Activated naive CD8-positive, alpha-beta T cell treated with anti-CD3 and anti-CD28 coated beads, Interleukin-2, amount 50 U/mL, for 16 hours (primary cell): Measurements from ENCODE around the gene ATP1B4.

ENCODE experiments used
- DNase-seq: peaks from one replicate; pipeline ENCODE4 v3.0.0-alpha.2; 2020; ENCODE audit warnings: low read depth, low spot score

The ATP1B4 gene

DNA sequence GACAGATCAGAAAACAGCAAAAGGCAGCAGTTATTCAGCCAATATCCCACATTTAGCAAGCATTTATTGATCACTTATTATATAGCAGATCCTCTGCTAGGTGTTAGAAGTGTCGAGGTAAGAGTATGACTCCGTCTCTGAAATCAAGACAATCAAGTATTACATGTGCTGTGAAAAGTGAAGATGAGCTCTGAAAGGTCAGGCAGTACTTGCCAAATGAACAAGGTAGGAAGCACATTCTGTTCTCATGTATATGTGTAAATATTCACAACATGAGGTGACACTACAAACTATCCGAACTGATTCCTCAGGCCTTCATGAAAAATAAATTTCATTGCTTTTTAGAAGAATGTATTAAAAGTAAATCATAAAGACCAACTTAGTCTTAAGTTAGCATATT, 15.3 kb downstream of the ATP1B4 start:
- no peak for DNase-seq

DNA sequence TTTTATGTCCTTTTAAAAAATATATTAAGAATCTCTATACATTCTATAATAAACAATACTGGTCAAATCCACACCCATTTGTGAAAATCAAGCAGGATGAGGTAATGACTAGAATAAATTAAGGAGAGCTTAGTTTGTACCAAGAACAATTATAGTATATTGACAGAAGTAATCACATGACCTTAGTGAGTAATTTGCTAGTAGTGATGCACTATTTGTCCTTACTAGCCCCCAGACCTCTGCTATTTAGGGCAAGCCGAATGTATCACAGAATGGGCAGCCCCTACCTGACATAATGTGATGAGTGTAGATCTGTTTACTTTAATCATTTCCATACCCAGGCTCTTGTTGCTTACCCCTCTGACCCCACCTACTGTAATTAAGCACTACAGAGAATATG, 15.8 kb downstream of the ATP1B4 start:
- DNase-seq = no peak

DNA sequence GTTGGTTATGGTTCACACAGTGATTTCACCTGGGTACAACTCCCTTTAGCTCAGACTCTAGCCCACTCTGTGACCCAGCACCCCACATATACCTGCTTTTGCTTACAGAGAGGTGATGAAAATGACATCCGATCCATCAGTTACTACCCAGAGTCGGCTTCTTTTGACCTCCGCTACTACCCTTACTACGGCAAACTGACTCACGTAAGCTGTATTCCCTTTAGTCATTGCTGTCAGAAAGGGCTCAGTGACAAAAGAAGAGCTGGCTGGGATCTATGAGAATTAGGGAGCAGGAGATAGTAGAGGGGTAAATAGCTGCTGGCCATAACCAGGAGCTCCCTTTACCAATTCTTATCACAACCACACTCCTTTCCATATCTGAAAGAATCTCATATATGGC, 16.7 kb downstream of the ATP1B4 start:
- no peak for DNase-seq

DNA sequence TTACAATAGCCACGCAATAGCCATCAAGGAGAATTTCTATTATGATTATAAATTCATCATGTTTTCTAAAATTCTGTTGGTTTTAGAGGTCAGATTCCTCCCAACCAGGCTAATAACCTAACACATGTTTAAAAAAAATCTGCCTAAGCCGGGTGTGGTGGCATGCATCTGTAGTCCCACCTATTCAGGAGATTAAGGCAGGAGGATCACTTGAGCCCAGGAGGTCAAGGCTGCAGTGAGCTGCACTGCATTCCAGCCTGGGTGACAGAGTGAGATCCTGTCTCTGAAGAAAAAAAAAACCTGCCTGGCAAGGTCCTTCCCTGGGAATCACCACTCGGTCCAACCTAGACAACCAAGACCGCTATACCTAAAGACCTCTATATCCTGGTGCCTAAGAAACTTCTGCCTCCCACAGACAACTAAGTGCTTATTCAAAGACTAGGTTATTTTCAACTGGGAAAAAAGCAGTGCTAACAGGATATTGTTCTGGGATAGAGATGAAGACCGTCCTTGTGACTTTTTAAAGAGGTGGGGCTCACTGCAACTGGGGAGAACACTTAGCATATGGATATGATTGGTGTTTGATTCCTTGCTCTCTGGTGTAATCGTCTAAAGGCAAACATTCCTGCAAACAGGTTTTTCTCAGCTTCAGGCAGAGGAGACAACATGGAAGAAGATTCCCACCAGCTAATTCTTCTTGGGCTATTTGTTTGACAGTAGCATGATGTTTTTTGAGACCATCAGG, 18.2 kb downstream of the ATP1B4 start:
- no peak for DNase-seq

DNA sequence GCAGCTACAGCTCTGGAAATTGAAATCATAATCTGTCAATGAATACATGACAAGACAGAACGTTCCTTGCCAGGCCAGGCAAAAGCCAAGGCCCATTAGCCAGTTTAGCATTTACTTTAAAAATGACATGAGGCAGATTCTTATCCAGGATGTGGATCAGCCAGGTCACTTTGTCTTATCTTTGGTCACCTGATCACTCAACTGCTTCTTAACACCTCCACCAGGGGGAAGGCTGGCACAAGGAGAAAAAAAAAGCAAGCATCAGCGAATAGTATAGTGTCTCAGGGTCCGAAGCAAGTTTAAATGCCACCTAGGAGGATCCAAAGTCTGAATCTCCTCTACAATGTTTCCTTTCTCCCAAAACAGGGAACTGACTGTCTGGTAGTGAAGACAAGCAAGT, 18.8 kb downstream of the ATP1B4 start:
- no peak for DNase-seq

DNA sequence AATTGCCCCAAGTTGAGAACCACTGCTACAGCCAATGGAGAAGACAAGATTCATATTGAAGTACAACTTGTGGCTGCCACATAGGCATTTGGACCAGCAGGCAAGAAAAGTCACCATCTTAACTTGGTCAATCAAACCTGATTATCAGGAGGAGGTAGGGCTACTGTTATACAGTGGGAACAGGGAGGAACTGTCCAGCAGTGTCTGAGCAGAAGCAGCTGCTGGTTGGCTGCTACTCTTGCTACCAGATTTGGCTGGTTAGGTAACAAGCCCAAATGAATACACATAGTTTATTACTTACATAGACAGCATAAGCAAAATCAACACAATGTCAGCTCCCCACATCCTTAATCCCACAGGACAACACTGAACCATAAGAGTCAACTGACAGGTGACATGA, 39.4 kb downstream of the ATP1B4 start:
- no peak for DNase-seq

DNA sequence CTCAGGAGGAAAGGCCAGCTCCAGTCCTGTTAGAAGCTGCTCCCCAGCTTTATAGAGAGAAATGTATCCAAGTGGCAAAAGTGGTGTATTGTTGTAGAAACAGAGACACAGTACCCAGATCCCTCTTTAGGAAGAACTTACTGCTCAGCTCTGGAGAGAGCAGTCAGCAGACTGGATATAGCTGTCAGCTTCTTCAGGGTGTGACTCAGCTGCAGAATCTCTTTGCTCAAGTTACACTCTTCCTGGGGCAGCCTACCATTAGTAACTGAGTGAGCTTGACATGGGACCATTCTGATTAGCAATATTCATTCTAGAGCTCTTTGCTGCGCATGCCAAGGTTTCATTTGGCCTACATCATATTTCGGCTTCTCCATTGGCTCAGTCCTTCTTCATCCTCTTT, 40.5 kb downstream of the ATP1B4 start:
- DNase-seq = no peak

DNA sequence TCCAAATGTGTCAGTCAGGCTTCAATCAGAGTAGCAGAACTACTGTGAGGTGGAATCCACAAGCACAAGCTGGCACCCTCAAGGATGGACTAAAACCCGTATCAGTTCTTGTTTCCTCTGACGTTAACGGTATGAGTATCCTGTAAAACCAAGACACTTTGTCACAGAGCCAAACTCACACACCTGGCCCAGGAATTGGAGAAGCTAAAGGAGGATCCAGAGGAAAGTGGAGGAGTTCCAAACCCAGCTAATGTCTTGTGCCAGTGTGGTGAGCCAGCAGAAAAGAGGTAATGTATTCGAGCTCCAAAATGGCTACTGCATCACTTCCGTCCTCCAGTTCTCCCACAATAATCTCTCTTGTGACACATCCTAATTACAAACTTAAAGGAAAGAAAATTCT, 44.7 kb downstream of the ATP1B4 start:
- DNase-seq = no peak

DNA sequence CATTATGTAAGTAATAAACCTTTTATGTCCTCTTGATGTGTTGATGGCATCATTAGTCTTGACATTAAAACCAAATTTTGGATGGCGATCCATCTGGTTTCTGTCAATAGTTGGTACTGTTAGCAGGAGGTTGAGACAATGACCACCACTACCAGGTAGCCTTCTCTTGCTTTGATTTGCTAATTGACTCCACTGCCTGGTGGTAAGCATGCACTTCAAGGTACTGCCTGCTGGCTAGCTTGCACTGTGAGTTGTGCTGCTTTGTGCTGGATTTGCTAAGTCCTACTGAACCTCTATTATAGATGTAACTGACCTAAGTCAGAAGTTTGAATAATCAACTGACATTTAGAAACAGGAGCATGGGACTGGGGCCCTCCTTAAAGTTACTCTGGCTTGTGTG, 46.3 kb downstream of the ATP1B4 start:
- no peak for DNase-seq

DNA sequence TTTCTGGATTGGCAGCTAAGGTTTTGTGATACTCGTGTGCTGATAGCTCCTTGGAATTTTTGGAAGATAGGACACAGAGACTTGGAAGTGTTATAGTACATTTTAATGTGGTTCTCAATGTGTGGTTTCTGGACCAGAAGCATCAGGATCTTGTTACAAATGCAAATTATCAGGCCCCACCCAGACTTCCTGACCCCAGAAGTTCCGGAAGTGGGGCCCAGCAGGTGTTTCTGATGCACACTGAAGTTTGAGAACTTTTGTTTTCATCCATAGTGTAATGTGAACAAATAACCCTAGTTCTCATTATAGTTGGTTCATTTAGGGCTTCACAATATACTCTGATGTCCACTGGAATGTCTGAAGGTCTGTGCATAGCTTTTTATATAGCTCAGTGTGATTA, 57.6 kb downstream of the ATP1B4 start:
- no peak for DNase-seq

DNA sequence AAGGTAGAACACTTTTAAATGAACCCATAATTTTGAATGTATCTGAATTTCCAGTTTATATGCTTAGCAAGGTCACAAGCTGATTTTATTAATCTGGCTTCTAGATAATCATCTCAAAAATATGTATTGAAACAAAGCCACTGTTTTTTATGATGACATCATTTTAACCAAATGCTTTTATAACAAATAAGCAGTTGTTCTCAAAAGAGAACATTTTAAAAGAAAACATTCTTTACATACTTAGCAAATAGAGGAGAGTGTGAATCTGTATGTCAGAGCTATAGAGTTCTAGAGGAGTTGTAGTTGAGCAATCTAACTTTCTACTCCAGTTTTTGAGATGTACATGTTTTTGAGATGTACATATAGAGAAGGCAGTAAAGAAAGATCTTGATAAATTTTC, 64.7 kb downstream of the ATP1B4 start:
- no peak for DNase-seq

DNA sequence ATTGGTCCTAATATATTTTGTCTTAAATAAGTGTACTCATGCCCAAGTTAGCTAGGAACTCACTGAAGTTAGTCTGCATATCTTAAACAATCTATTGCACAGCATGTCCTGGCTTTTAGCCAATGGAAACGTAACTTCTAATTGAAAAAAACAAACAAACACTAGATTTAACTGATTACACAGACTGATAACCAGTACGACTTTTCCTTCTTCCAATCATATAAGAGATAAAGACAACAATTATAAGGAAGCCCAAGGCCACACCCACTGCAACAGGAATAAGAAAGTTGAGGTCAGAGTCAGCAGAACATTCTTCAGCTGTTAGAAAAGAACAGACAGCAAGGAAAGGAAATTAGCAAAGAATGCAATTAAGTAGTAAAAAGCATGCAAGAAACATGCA, 66.4 kb downstream of the ATP1B4 start:
- no peak for DNase-seq

DNA sequence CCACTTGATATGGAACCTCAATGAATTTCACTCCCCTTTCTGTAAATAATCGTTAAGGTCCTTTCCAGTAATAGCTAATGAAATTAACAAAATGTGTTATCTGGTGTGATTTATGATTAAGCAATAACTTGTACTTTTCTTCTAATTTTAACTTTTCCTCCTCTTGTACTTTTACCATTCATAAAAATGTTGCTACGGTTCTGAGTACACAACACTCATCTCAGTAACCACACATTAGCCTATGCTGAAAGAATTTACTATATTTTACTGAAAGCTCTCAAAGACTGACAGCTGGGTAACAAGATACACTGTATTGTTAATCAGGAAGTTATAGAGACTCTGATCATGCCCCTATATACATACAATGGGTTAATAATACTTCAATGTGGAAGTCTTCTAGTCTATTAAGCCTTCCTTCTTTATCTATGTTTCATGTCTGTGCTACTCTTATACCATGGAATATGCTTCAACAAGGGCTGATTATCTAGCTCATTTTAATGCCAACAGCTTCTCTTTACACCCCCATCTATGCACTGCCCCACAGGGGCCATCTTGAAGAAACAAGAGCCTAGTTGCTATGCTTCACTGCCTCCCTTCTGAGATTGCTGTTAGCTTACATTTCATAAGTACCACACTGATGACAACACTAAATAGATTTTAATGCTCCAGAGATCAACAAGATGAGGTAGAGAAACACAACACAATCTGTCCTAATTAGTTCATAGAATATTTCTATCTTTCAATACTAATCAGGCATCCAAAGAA, 68.1 kb downstream of the ATP1B4 start:
- DNase-seq = no peak
